ENCODE results near the gene KIF25. TPM values are rescaled to one million over a fixed set of nuclear protein-coding genes. Genes with fewer than 3 reads are reported as not detected.

The KIF25 gene
- total and polyA plus RNA-seq, 4 donors: 0.72 to 0.79 TPM; not detected in 2

DNA sequence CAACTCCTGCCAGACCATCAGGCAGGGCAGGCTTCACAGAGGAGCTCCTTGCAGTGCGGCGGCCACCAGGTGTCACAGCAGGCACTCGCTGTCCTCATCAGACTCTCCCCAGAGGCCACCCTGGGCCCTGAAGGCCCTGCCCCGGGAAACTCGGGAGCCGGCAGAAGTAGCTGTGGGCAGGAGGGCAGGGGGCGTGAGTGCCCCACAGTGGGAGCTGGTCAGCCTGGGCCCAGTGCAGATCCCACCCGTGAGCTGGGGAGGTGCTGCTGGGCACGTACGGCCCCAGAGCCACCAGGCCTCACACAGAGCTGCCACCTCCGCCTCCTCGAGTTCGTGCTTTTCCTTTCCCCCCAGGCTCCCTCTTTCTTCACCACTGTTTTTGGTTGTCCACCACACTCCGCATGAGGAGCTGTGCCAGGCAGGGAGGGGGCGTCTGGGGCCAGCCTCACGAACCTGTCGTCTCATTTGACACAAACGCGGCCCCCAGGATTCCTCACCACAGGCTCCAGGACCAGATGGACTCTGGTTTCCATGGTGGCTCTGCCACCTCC is 47.7 kb downstream of the KIF25 start:
- peak in 1 of 2 donors; percentile 24 for DNase-seq
- Histone ChIP-seq H3K4me1 (ENCODE audit: control insufficient read depth in 1 of 2, insufficient read depth in 2 of 2, low read length in 2 of 2) (no peaks in the 10 kb centered on the region), H3K36me3 (ENCODE audit: control insufficient read depth in 1 of 2, insufficient read depth in 2 of 2, low read length in 1 of 2) (no peaks in the 10 kb centered on the region), H3K27ac (ENCODE audit: low read depth in 1 of 2, low read length in 2 of 2) (no peak overlapping the region), H3K4me3 (ENCODE audit: low read length in 2 of 2) (no peak overlapping the region), H3K27me3 (ENCODE audit: control insufficient read depth in 1 of 2, insufficient read depth in 2 of 2, low read length in 1 of 2) (no peaks in the 10 kb centered on the region), H3K9me3 (ENCODE audit: control insufficient read depth, low read length) (peaks cover 4% of the 10 kb centered on the region)
- no peak for ATAC-seq (ENCODE audit: low FRiP score)
- intact Hi-C loops (cut with DNase I): no loop called here
- WGBS, 2 donors: 92 to 95% methylated on average over 16 to 19 of the region's 19 CpGs

DNA sequence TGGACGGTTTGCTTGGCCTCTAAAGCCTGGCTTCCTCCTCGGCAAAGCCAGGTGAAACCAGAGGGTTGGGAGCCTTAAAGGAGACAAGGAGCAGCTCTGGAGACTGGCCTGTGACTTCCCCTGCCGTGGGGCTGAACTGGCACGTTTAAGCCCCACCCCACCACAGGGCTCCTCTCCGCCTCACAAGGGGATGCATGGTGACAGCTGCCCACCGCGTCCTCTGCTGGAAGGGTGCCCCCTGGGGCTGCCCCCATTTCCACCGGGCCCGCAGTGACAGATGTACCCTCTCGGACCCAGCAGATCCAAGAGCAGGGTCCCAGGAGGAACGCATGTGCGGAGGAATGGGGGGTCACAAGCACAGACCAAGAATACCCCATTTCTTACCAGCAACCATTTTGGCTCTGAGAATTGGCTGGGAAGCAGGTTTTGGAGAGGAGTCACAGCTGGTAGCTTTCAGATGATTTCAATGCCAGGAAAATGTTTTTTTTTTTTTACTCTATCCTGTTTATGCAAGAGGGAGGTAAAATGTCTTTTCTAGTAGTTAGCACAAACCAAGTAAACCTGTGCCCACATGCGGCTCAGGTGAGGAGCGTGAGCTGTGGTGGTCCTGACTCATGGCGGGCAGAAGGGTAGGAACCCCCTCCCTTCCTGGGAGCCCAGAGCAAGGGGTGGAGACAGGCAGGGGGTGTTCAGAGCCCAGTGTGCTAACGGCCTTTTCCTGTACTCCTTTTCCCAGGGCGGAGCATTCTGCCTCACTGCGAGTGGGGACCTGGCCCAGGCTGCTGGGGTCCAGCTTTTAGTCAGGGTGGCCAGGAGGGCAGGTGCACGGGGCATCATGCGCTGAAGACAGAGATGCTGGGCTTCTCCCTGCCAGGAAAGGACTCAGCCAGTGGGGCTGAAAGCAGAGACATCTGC is 48.5 kb downstream of the KIF25 start:
- 73 to 86% methylated on average over 20 of the region's 20 CpGs for WGBS, 2 donors
- peak in 1 of 2 donors; percentile 28 for DNase-seq
- H3K4me3 ChIP-seq (ENCODE audit: low read length in 2 of 2): no peak overlapping the region
- no peaks in the 10 kb centered on the region for H3K4me1 ChIP-seq (ENCODE audit: control insufficient read depth in 1 of 2, insufficient read depth in 2 of 2, low read length in 2 of 2)
- ATAC-seq (ENCODE audit: low FRiP score): no peak
- no peak overlapping the region for H3K27ac ChIP-seq (ENCODE audit: low read depth in 1 of 2, low read length in 2 of 2)
- intact Hi-C loops (cut with DNase I): no loop called here
- H3K27me3 ChIP-seq (ENCODE audit: control insufficient read depth in 1 of 2, insufficient read depth in 2 of 2, low read length in 1 of 2): no peaks in the 10 kb centered on the region
- H3K36me3 ChIP-seq (ENCODE audit: control insufficient read depth in 1 of 2, insufficient read depth in 2 of 2, low read length in 1 of 2): no peaks in the 10 kb centered on the region
- peaks cover 2% of the 10 kb centered on the region for H3K9me3 ChIP-seq (ENCODE audit: control insufficient read depth, low read length)

DNA sequence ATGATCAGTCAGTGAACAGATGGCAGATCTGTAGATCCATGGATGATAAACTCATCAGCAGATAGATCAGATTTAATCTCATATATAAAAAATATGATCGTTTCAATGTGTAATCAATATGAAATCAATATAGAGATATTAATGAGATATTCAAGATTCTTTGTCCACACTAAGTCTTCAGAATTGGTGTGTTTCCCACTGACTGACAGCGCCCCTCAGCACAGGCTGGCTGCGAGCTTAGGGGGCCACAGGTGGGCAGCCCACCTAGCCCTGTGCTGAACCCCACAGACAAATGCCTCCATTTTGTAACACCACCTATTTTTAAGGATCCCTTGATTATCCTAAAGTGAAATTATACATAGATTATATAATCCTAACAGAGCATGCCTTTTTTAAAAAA is 49.2 kb downstream of the KIF25 start:
- peak in 1 of 2 donors; percentile 13 for DNase-seq

DNA sequence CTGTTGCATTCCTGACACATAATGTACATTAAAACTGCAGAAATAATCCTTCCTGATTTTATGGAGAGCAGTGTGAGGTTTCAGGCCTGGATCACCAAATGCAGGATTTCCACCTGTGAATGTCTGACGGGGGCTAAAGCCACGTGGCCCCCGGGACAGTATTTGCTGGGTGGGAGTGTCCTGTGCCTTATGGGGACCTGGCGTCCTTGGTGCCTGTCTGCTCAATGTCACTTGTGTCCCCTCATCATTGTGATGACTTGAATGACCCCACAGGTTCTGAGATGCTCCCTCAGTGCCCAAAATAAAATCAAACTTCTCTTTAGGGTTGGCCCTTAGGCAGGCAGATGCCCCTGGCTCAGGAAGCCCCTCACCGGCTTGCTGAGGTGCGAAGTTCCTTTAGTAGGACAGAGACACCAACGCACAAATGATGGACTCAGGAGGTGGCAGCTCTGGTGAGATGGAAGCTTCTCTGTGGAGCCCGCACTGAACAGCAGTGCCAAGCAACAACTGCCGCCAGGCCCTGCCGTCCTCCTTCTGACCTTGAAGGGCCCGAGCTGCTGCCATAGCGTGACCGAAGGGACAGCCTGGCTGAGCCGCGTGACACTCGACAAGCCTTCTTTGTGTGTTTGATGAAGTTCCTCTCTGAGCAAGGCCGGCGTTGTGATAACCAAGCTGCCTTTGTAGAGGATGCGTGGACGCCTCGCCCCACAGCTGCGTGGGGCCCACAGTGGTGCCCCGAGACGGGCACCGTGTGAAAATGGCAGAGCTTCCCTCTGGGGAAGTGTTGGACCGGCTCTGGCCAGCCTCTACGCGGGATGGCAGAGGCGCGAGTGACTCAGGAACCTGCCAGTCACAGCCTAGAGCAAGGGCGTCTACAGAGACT is 50.6 kb downstream of the KIF25 start:
- peak; percentile 50 for ATAC-seq (ENCODE audit: low FRiP score)
- peak; percentile 40 to 45 for DNase-seq
- WGBS, 2 donors: 90 to 92% methylated on average over 31 of the region's 31 CpGs
- no peaks in the 10 kb centered on the region for H3K4me1 ChIP-seq (ENCODE audit: control insufficient read depth in 1 of 2, insufficient read depth in 2 of 2, low read length in 2 of 2)
- intact Hi-C loops (cut with DNase I): no loop called here
- H3K4me3 ChIP-seq (ENCODE audit: low read length in 2 of 2): no peak overlapping the region
- H3K9me3 ChIP-seq (ENCODE audit: control insufficient read depth, low read length): no peaks in the 10 kb centered on the region
- H3K27me3 ChIP-seq (ENCODE audit: control insufficient read depth in 1 of 2, insufficient read depth in 2 of 2, low read length in 1 of 2): no peaks in the 10 kb centered on the region
- H3K27ac ChIP-seq (ENCODE audit: low read depth in 1 of 2, low read length in 2 of 2): no peak overlapping the region
- no peaks in the 10 kb centered on the region for H3K36me3 ChIP-seq (ENCODE audit: control insufficient read depth in 1 of 2, insufficient read depth in 2 of 2, low read length in 1 of 2)

More for the DNA sequence above, 49.2 kb downstream of the KIF25 start:
- no peak for ATAC-seq (ENCODE audit: low FRiP score)
- Histone ChIP-seq H3K27me3 (ENCODE audit: control insufficient read depth in 1 of 2, insufficient read depth in 2 of 2, low read length in 1 of 2) (no peaks in the 10 kb centered on the region), H3K36me3 (ENCODE audit: control insufficient read depth in 1 of 2, insufficient read depth in 2 of 2, low read length in 1 of 2) (no peaks in the 10 kb centered on the region), H3K9me3 (ENCODE audit: control insufficient read depth, low read length) (no peaks in the 10 kb centered on the region), H3K27ac (ENCODE audit: low read depth in 1 of 2, low read length in 2 of 2) (no peak overlapping the region), H3K4me1 (ENCODE audit: control insufficient read depth in 1 of 2, insufficient read depth in 2 of 2, low read length in 2 of 2) (no peaks in the 10 kb centered on the region), H3K4me3 (ENCODE audit: low read length in 2 of 2) (no peak overlapping the region)
- 96% methylated on average over 3 of the region's 3 CpGs for WGBS, 2 donors
- intact Hi-C loops (cut with DNase I): no loop called here

DNA sequence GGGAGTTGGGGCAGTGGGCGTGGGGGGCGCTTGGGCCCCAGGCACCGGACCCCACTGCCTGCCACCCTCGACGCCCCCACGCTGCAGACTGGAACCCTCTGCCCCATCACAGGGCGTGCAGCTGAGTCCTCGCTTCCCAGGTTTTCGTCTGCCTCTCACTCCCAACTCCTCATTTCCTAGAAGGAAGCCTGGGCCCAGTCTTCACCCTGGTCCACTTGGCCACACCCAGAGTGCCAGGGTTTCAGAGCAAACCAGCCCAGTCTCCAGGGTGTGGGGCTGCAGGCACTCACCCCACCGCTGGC is 51.2 kb downstream of the KIF25 start:
- peak in 1 of 2 donors; percentile 63 for DNase-seq
- Histone ChIP-seq H3K36me3 (ENCODE audit: control insufficient read depth in 1 of 2, insufficient read depth in 2 of 2, low read length in 1 of 2) (no peaks in the 10 kb centered on the region), H3K27me3 (ENCODE audit: control insufficient read depth in 1 of 2, insufficient read depth in 2 of 2, low read length in 1 of 2) (no peaks in the 10 kb centered on the region), H3K27ac (ENCODE audit: low read depth in 1 of 2, low read length in 2 of 2) (no peak overlapping the region), H3K9me3 (ENCODE audit: control insufficient read depth, low read length) (no peaks in the 10 kb centered on the region), H3K4me1 (ENCODE audit: control insufficient read depth in 1 of 2, insufficient read depth in 2 of 2, low read length in 2 of 2) (no peaks in the 10 kb centered on the region), H3K4me3 (ENCODE audit: low read length in 2 of 2) (no peak overlapping the region)
- WGBS, 2 donors: 90 to 95% methylated on average over 10 of the region's 10 CpGs
- no peak for ATAC-seq (ENCODE audit: low FRiP score)
- intact Hi-C loops (cut with DNase I): no loop called here

DNA sequence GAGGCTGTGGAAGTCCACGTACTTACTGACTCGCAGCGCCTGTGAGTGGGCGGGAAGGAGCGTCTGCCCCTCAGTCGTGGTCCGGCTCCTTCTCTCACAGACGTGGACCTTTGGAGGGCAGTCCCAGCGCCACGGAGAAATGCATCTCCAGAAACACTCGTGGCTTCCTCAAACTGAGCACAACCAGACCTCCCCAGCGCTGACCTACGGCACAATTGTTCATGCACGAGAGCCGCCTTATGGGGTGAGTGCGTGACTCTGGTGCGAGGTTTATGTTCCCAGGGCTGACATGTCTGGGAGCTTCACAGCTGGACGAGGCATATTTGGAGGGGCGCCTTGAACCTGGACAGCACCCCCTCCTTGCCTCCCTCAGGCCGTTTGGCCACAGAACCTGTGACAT is 51.8 kb downstream of the KIF25 start:
- Histone ChIP-seq H3K27ac (ENCODE audit: low read depth in 1 of 2, low read length in 2 of 2) (no peak overlapping the region), H3K4me1 (ENCODE audit: control insufficient read depth in 1 of 2, insufficient read depth in 2 of 2, low read length in 2 of 2) (no peaks in the 10 kb centered on the region), H3K36me3 (ENCODE audit: control insufficient read depth in 1 of 2, insufficient read depth in 2 of 2, low read length in 1 of 2) (no peaks in the 10 kb centered on the region), H3K9me3 (ENCODE audit: control insufficient read depth, low read length) (no peaks in the 10 kb centered on the region), H3K4me3 (ENCODE audit: low read length in 2 of 2) (no peak overlapping the region), H3K27me3 (ENCODE audit: control insufficient read depth in 1 of 2, insufficient read depth in 2 of 2, low read length in 1 of 2) (no peaks in the 10 kb centered on the region)
- intact Hi-C loops (cut with DNase I): no loop called here
- 93 to 94% methylated on average over 20 of the region's 20 CpGs for whole genome bisulfite sequencing, 2 donors
- DNase-seq (peak; percentile 36 to 57), ATAC-seq (ENCODE audit: low FRiP score) (no peak)

DNA sequence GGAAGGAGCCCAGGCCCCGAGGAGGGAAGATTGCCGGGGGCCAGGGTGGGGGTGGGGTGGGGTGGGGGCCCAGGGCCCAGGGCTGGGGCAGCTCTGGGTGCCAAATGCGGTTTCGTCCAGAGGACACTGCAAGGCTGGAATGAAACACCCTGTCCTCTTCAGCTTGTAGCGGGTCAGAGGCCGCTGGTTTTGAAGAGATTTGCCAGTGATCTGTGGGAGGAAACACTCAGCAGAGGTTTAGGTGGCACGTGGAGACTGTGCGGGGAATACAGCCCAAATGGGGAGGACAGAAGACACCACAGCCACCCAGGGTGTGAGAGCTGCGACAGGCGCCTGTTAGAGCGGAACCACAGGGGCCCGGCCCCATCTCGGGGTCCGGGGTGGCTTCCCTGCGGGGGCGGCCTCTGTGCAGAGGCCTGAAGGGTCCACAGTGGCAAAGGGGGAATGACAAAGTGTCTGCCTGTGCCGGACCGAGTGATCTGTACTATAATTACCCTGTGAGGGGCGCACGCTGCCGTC is 52.3 kb downstream of the KIF25 start:
- Histone ChIP-seq H3K9me3 (ENCODE audit: control insufficient read depth, low read length) (no peaks in the 10 kb centered on the region), H3K27me3 (ENCODE audit: control insufficient read depth in 1 of 2, insufficient read depth in 2 of 2, low read length in 1 of 2) (no peaks in the 10 kb centered on the region), H3K27ac (ENCODE audit: low read depth in 1 of 2, low read length in 2 of 2) (no peak overlapping the region), H3K36me3 (ENCODE audit: control insufficient read depth in 1 of 2, insufficient read depth in 2 of 2, low read length in 1 of 2) (no peaks in the 10 kb centered on the region), H3K4me3 (ENCODE audit: low read length in 2 of 2) (no peak overlapping the region), H3K4me1 (ENCODE audit: control insufficient read depth in 1 of 2, insufficient read depth in 2 of 2, low read length in 2 of 2) (no peaks in the 10 kb centered on the region)
- no peak for ATAC-seq (ENCODE audit: low FRiP score)
- peak in 1 of 2 donors; percentile 51 for DNase-seq
- intact Hi-C loops (cut with DNase I): no loop called here
- WGBS, 2 donors: 93 to 95% methylated on average over 20 to 21 of the region's 21 CpGs

DNA sequence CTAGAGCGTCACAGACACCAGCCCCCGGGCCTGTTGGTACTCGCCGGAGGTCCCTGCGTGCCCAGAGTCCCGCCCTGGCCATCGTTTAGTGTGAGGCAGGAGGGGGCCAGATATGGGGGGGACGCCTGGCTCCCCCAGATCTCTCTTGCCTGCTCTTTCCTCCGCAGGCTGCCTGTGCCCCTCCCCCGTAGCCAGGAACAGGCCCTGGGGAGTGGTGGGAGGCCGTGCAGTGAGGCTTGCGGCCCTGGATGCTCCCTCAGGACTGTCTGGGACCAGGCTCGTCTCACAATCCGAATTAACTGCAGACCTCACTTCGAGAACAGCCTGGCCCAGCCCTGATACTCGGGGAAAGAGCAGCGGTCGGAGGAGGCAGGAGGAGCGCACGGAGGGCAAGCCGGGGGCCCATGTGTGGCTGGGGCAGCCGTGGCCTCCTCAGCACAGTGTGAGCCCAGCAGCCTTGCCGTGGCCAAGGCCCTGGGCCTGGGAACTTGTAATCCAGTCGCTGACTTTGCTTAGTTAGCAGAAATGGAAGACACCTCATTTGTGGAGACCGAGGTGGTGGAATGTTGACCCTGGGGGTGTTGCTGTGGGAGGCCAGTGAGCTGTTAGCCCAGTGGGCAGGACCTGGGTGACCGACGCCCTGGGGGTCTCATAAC is 52.9 kb downstream of the KIF25 start:
- intact Hi-C loops (cut with DNase I): no loop called here

More for the DNA sequence above, 52.9 kb downstream of the KIF25 start:
- H3K27ac ChIP-seq (ENCODE audit: low read depth in 1 of 2, low read length in 2 of 2): no peak overlapping the region
- H3K4me1 ChIP-seq (ENCODE audit: control insufficient read depth in 1 of 2, insufficient read depth in 2 of 2, low read length in 2 of 2): no peaks in the 10 kb centered on the region
- H3K4me3 ChIP-seq (ENCODE audit: low read length in 2 of 2): no peak overlapping the region
- 90 to 91% methylated on average over 26 to 27 of the region's 27 CpGs for WGBS, 2 donors
- no peaks in the 10 kb centered on the region for H3K27me3 ChIP-seq (ENCODE audit: control insufficient read depth in 1 of 2, insufficient read depth in 2 of 2, low read length in 1 of 2)
- H3K36me3 ChIP-seq (ENCODE audit: control insufficient read depth in 1 of 2, insufficient read depth in 2 of 2, low read length in 1 of 2): no peaks in the 10 kb centered on the region
- ATAC-seq (ENCODE audit: low FRiP score): no peak
- DNase-seq: peak; percentile 34 to 69
- no peaks in the 10 kb centered on the region for H3K9me3 ChIP-seq (ENCODE audit: control insufficient read depth, low read length)
